Loucy (cell line): ENCODE measurements around the gene LSP1.

Experiments
- EZH2phosphoT487 ChIP-seq: fragments of 200-600 bp; IDR thresholded peaks from 2 replicates; pipeline ENCODE4 v1.6.1; 2018; ENCODE audit warnings: antibody characterized with exemption, mild to moderate bottlenecking, moderate library complexity, borderline replicate concordance
- TF ChIP-seq, protein P1 (sequence below): fragments of 200-600 bp; sonication (generic); conservative IDR thresholded peaks from 2 replicates; pipeline ENCODE4 v1.5.1; 2014; ENCODE audit warnings: mild to moderate bottlenecking, antibody characterized with exemption, low read length

GRCh38 chr11:1822648-1823375 is 30.1 kb upstream of the LSP1 start:
- TF ChIP-seq, protein P1, sequence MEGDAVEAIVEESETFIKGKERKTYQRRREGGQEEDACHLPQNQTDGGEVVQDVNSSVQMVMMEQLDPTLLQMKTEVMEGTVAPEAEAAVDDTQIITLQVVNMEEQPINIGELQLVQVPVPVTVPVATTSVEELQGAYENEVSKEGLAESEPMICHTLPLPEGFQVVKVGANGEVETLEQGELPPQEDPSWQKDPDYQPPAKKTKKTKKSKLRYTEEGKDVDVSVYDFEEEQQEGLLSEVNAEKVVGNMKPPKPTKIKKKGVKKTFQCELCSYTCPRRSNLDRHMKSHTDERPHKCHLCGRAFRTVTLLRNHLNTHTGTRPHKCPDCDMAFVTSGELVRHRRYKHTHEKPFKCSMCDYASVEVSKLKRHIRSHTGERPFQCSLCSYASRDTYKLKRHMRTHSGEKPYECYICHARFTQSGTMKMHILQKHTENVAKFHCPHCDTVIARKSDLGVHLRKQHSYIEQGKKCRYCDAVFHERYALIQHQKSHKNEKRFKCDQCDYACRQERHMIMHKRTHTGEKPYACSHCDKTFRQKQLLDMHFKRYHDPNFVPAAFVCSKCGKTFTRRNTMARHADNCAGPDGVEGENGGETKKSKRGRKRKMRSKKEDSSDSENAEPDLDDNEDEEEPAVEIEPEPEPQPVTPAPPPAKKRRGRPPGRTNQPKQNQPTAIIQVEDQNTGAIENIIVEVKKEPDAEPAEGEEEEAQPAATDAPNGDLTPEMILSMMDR: no peak
- no peak for TF ChIP-seq EZH2phosphoT487
